Spinal cord (tissue), 10 donors: ENCODE results near the gene CHADL. TPM values are rescaled to one million over a fixed set of nuclear protein-coding genes. Genes with fewer than 3 reads are reported as not detected.
"Not testable (repeated sequence)": the region's sequence is repeated elsewhere in the genome, so short reads cannot be mapped to it uniquely, and the experiment has no call there.

Experiments used
- DNase-seq, 6 donors: peaks; one replicate each; pipeline versions ENCODE4 v3.0.0 to v3.0.0-alpha.2; 2013 to 2015; ENCODE audit warnings: low spot score in 6 of 6, low read depth in 4 of 6
- H3K27ac ChIP-seq: one replicate; pipeline ENCODE4 v1.5.1; 2013; ENCODE audit warnings: low read depth, low read length, control low read depth
- H3K27me3 ChIP-seq: one replicate; pipeline ENCODE4 v1.6.1; 2013; ENCODE audit warnings: low read length; ENCODE audit not compliant: control insufficient read depth, insufficient read depth
- H3K36me3 ChIP-seq: one replicate; pipeline ENCODE4 v1.6.1; 2013; ENCODE audit warnings: low read length; ENCODE audit not compliant: control insufficient read depth, insufficient read depth
- H3K4me1 ChIP-seq: one replicate; pipeline ENCODE4 v1.6.1; 2013; ENCODE audit warnings: low read length; ENCODE audit not compliant: control insufficient read depth, insufficient read depth
- H3K4me3 ChIP-seq: one replicate; pipeline ENCODE4 v1.5.1; 2013; ENCODE audit warnings: low read depth, low read length, control low read depth
- H3K9me3 ChIP-seq: one replicate; pipeline ENCODE4 v1.6.1; 2013; ENCODE audit warnings: low read length; ENCODE audit not compliant: control insufficient read depth, insufficient read depth
- WGBS: methylation state at CpG from one replicate; pipeline ENCODE4 v1.1.5; 2013; ENCODE audit warnings: missing lambda C conversion rate; ENCODE audit not compliant: insufficient coverage; 5-methylcytosine and 5-hydroxymethylcytosine counted together
- polyA plus RNA-seq, 2 donors: library from polyadenylated mRNA; unstranded; fragments of 120-200 nt; gene quantifications; one replicate each; pipeline ENCODE4 v1.2.1, GENCODE V29; 2013; ENCODE audit not compliant: insufficient read length in 2 of 2
- total RNA-seq, 2 donors: library from RNA; depleted of rRNA in 1 of 2; stranded (reverse); fragments of 120-200 nt in 1 of 2; fragments of >200 nt in 1 of 2; gene quantifications; one replicate each; pipeline versions ENCODE4 v1.2.3 to v1.2.4, GENCODE V29; 2013 to 2014
- donor health status: healthy.

The CHADL gene
- total and polyA plus RNA-seq, 4 donors = 23.2 to 48.2 (median 37.5) TPM

DNA sequence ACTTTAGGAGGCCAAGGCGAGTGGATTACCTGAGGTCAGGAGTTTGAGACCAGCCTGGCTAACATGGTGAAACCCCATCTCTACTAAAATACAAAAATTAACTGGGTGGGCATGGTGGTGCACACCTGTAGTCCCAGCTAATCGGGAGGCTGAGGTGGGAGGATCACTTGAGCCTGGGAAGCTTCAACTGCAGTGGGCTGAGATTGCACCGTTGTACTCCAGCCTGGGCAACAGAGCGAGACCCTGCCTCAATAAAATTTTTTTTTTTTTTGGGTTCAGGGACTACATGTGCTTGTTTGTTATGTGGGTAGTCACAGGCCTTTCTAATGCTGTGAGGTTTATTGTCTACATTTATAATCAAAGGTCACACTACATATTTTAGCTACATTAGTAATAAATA, 19.0 kb upstream of the CHADL start:
- H3K27me3 ChIP-seq, H3K4me3 ChIP-seq, H3K27ac ChIP-seq, H3K9me3 ChIP-seq, DNase-seq, H3K4me1 ChIP-seq: not testable (repeated sequence)
- H3K36me3 ChIP-seq = peaks cover 95% of the 10 kb centered on the region
- WGBS = 100% methylated on average over 1 of the region's 4 CpGs

DNA sequence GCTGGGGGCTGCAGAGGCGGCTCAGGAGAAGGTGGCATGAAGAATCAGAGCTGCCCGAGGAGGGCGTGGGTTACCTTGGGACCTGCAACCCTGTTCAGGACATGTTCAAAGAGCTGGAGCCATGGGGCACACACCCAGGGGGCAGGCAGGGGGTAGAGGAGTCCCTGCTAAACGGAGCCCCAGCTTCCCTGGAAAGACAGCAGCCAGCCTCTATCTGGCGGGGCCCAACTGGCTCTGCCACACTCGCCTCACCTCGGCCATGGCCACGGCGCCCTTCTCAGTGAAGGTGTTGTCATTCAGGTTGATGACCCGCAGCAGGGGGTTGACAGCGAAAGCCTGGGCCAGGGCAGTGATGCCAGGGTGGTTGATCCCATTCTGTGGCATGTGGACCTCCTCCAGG, 17.0 kb upstream of the CHADL start:
- no peak for DNase-seq
- no peak overlapping the region for H3K27ac ChIP-seq
- no peak overlapping the region for H3K4me3 ChIP-seq
- H3K4me1 ChIP-seq = no peaks in the 10 kb centered on the region
- no peaks in the 10 kb centered on the region for H3K9me3 ChIP-seq
- peaks cover 95% of the 10 kb centered on the region for H3K36me3 ChIP-seq
- 93% methylated on average over 11 of the region's 11 CpGs for WGBS
- H3K27me3 ChIP-seq = no peaks in the 10 kb centered on the region

DNA sequence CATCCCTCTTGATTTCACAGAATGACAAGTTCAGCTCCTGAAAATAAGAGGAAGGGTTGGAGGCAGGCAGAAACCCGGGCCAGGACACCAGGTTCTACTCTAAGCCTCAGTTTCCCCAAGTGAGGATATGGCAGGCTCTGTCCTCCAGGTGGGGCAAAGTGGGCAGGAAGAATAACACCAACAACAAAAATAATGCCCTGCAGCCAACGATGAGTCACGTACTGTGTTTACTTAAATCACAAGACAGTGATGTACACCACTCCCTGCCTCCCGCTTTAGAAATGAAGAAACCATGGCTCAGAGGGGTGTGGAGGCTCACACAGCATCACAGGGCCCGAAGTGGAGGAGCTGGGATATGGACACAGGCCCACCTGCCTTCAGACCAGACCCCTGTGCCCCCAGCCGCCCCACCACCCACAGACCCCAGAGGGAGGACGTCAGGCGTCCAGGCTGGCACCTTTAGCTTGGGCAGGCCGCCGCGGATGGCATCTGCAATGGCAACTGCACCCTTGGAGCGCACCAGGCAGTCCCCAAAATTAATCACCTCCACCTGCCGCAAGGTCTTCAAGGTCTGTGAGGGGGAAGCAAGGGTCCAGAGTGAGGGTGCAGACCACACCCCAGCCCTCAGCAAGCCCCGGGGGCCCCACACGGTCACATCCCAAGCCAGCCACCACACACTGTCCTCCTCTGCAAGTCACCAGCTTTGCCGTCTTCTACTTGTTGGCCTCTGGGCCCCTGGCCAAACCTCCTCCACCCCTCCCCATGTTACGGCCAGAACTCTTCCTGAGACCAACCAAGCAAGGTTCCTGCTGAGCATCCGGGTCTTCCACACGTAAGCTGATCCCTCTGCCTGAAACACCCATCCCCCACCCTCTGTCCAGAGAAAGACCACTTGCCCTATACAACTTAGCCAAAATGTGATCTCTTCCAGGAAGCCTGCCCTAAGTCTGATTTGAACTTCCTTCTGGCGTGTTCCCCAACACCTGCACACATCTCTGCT, 15.8 kb upstream of the CHADL start:
- no peak for DNase-seq
- H3K9me3 ChIP-seq = no peaks in the 10 kb centered on the region
- H3K36me3 ChIP-seq = peaks cover 92% of the 10 kb centered on the region
- no peaks in the 10 kb centered on the region for H3K4me1 ChIP-seq
- H3K4me3 ChIP-seq = no peak overlapping the region
- H3K27ac ChIP-seq = no peak overlapping the region
- H3K27me3 ChIP-seq = no peaks in the 10 kb centered on the region
- WGBS = 78% methylated on average over 10 of the region's 20 CpGs

DNA sequence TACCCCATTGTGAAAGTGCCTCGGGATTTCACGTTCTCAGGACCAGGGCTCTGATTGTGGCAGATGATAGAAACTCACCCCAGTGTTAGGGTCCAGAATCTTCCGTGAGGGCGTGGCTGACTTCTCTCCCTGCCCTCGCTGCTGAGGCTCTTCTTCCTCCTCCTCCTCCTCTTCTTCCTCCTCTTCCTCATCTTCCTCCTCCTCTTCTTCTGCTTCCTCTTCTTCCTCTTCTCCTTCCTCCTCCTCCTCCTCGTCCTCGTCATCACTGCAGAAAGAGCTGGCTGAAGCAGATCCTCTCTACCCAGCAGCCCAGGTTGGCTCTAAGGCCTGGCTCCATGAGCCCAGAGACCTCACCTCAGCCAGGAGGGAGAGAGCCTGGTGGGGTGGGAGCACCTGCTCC, 13.5 kb upstream of the CHADL start:
- 97% methylated on average over 7 of the region's 7 CpGs for WGBS
- Histone ChIP-seq H3K27me3 (no peaks in the 10 kb centered on the region), H3K9me3 (no peaks in the 10 kb centered on the region), H3K27ac (no peak overlapping the region), H3K4me1 (no peaks in the 10 kb centered on the region), H3K4me3 (no peak overlapping the region), H3K36me3 (peaks cover 95% of the 10 kb centered on the region)
- no peak for DNase-seq

DNA sequence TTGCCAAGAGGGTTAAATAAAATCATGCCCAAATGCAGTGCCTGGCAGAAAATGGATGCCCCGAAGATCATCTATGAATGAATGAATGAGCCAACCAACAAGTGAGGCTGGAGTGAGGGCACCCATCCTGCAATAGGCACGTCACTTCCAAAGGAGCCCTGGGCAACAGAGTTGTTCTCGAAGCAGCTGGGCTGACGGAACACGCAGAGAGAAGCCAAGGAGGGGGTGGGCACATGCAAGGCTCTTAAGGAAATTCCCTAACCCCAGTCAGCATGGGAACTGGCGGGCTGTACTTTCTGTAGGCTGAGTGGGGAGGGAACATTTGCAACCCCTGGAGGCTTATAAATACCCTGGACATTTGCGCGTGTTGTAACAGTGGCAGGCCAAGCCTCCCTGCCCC, 11.6 kb upstream of the CHADL start:
- no peak overlapping the region for H3K27ac ChIP-seq

DNA sequence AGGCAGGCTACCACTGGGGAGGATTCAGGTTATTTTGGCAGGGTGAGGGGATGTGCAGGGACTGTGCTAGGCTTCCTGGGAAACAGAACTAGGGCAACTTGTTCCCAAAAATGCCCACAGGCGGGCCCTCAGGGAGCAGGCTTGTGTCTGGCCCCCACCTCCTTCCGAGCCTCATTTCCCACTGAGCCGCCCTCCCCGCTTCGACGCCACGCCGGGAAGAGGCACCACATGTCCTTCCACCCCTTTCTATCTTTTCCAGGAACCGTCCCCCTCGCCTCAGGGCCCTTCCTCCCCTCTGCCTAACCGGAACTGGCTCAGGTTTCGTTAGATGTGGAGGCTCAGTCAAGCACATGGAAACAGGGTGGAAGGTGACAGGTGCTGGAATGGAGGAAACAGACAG, 9.4 kb upstream of the CHADL start:
- WGBS = 92% methylated on average over 7 of the region's 12 CpGs
- peaks cover 95% of the 10 kb centered on the region for H3K36me3 ChIP-seq

More for the DNA sequence above, 11.6 kb upstream of the CHADL start:
- H3K4me3 ChIP-seq = no peak overlapping the region
- no peaks in the 10 kb centered on the region for H3K27me3 ChIP-seq
- H3K4me1 ChIP-seq = peaks cover 6% of the 10 kb centered on the region
- WGBS = 97% methylated on average over 7 of the region's 8 CpGs
- no peak for DNase-seq
- H3K36me3 ChIP-seq = peaks cover 95% of the 10 kb centered on the region
- no peaks in the 10 kb centered on the region for H3K9me3 ChIP-seq

DNA sequence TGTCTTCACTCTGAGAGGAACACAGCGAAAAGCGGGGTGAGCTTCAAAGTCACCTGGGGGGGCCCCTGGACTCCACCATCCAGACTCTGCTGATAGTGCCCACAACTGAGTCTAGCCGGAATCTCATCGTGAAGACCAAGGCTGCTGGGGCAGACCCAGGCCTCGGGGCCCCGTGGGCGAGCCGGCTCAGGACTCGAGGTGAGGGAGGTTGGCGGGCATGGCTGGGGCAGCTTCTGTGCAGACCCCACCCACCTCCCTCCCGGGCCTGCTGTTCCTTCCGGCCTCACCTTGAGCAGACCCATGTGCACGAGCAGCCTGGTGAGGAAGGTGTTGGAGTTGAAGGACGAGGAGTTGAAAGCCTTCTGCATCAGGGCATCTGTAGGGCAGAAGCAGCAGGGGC, 8.7 kb upstream of the CHADL start:
- Histone ChIP-seq H3K27me3 (no peaks in the 10 kb centered on the region), H3K36me3 (peaks cover 91% of the 10 kb centered on the region), H3K4me3 (no peak overlapping the region), H3K9me3 (no peaks in the 10 kb centered on the region), H3K27ac (no peak overlapping the region), H3K4me1 (peaks cover 6% of the 10 kb centered on the region)
- no peak for DNase-seq
- WGBS = 96% methylated on average over 13 of the region's 14 CpGs

More for the DNA sequence above, 9.4 kb upstream of the CHADL start:
- Histone ChIP-seq H3K4me3 (no peak overlapping the region), H3K27me3 (no peaks in the 10 kb centered on the region), H3K27ac (no peak overlapping the region), H3K9me3 (no peaks in the 10 kb centered on the region), H3K4me1 (peaks cover 6% of the 10 kb centered on the region)
- DNase-seq = no peak

DNA sequence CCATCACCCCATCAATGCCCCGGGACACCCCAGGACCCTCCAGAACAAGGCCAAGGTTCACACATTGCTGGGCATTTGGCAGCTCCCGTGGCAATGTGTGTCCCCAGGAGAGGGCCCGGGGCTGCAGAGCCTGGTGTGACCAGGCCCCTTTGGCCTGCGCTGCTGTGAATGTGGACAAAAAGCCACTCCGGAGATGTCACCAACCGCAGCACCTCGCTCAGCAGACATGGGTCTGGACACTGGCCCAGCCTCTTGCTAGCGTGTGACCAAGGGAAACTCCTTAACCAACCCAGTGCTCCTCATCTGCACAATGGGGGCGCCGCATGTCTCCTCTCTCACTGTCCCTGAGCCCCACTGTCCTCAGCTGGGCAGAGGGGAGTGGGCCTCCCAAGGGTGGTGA, 8.0 kb upstream of the CHADL start:
- no peak for DNase-seq
- Histone ChIP-seq H3K27ac (no peak overlapping the region), H3K27me3 (no peaks in the 10 kb centered on the region), H3K4me3 (no peak overlapping the region), H3K4me1 (peaks cover 6% of the 10 kb centered on the region), H3K36me3 (peaks cover 84% of the 10 kb centered on the region), H3K9me3 (no peaks in the 10 kb centered on the region)
- over 99% methylated on average over 9 of the region's 10 CpGs for WGBS

DNA sequence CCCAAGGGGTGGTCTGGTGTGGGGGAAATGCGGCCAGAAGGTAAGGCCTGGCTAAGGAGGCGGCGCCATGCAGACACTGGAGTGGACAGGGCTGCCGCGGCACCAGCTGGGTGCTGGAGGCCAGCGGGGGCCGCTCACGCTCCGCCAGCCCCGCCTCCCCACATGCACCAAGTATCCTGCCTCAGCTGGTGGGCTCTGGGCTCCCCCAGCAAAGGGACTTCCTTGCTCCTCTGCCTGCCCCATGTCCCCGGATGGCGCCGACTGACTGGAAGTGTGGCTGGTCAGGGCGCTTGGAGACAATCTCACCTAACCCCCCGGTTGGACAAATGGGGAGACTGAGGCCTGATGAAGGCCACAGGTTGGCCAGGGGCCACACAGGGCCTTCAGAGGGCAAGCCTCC, 7.6 kb upstream of the CHADL start:
- Histone ChIP-seq H3K4me3 (no peak overlapping the region), H3K27me3 (no peaks in the 10 kb centered on the region), H3K27ac (no peak overlapping the region), H3K4me1 (peaks cover 6% of the 10 kb centered on the region), H3K9me3 (no peaks in the 10 kb centered on the region), H3K36me3 (peaks cover 79% of the 10 kb centered on the region)
- DNase-seq = no peak
- WGBS = 91% methylated on average over 15 of the region's 15 CpGs

DNA sequence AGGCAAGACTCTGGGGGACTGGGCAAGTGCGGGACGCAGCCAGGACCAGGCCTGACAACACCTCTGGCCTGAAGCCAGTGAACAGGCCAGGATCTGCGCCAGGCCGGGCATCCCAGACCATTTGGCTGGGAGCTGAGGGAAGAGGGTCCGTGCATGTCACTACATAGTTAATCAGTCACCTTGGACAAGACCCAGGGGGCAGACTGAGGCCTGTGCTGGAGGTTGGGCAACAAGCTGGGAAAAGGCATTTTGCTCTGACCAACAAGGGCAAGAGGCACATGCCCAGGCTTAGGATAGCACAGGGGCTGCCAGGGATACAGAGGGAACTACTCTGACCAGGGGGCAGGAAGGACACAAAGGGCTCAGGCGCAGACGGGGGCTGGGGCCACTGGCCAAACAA, 7.0 kb upstream of the CHADL start:
- WGBS = 67% methylated on average over 7 of the region's 7 CpGs

More for the DNA sequence above, 7.0 kb upstream of the CHADL start:
- Histone ChIP-seq H3K4me3 (no peak overlapping the region), H3K27ac (no peak overlapping the region), H3K36me3 (peaks cover 73% of the 10 kb centered on the region), H3K27me3 (no peaks in the 10 kb centered on the region), H3K4me1 (peaks cover 6% of the 10 kb centered on the region), H3K9me3 (no peaks in the 10 kb centered on the region)
- DNase-seq = no peak
